HL-60/S4 treated with retinoic acid at 250 ng/mL for 4 days and 3 days (cell line): ENCODE data around the gene RNF167.
"Not testable (repeated sequence)": the region's sequence is repeated elsewhere in the genome, so short reads cannot be mapped to it uniquely, and the experiment has no call there.

Experiments
- in situ Hi-C: fragments of 300-500 bp; cut with MboI; formaldehyde crosslinking; loops from 2 replicates; pipeline ENCODE4 v1.7.0; 2022; ENCODE audit warnings: low sequenced_read_pairs

The RNF167 gene

DNA sequence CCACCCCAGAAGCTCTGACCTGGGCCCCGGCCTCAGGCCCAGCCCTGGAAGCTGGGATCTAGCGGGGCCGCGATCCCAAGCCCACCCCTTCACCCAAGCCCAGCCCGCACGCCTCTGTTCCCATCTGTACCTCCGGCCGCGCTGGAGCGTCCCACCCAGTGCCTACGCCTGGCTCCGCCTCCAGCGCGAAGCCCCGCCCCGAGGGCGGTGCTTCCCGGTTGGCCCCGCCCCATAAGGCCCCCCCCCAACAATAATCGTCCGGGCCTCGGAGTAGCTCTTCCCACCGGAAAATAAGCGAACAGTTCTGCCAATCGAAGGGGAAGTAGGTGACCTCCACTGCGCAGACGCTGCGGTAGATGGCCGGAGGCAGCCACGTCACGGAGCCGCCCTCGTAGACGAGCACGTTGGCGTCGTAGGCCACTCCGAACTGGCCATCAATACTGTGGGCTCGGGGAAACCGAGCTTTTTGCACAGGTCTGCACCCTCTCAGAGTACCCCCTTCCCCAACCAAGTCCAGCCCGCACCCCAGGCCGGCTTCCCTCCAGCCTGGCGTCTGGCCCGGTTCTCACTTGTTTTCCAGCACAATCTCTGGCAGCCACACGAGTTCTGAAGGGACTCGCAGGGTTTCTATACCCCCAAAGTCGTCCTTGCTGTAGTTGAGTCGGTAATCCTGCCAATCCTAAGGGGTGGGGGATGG is 38.3 kb upstream of the RNF167 start:
- in situ Hi-C loops = no loop called here

DNA sequence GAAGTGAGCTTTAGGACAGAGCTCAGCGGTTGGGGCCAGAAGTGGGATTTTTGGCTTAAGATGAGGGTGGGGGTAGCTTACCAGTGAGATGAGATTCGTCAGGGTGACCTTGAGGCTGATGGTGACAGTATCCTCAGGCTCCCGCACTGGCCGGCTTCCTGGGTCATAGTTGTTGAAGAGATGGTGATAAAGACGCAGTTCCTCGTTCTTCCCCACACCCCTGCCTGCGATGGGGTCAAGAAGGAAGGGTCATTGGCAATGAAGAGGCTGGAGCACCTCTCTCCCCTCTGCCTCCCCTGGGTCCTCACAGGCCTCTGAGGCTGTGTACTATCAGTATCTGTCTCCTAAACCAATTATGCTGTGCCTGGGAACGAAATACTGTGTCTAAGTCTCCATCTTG is 37.5 kb upstream of the RNF167 start:
- in situ Hi-C loops = no loop called here

DNA sequence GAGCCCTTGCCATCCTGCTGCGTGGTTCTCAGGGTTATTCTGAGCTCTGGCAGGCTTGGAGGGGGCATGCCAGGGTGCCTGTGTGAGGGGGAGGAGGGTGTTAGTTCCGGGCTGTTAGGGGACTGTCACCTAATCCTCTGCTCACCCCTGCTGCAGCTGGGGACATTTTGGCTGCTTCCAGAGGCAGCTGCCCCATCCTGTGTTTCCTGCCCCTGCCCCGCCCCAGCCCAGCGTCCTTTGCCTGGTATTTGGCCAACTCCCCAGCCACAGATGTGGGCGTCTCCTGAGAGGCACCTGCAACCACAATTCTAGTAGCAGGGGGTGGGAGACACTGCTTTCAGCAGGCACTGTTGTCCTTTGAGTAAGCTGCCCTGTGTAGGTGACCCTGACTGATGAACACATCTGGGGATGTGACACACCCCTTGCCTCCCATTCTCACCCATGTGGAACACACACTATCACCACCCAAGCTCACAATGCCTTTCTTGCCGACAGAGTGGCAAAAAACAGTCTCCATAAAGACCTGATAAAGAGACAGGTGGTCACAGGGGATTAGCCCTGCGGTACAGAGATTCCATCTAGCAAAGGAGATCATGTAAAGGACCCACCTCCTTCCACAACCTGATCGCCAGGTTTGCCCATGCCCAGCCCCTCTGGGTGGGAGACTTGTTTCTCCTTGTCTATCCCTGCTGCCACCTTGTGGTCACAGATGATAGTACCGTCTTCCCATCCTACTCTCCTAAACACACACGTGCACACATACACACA is 36.8 kb upstream of the RNF167 start, which contains the start of gene CHRNE:
CHRNE (minus strand) TSS at position 48 of the 768 bp plus-strand sequence; CDS start at position 13, 35 bp downstream.
- in situ Hi-C loops = no loop called here

DNA sequence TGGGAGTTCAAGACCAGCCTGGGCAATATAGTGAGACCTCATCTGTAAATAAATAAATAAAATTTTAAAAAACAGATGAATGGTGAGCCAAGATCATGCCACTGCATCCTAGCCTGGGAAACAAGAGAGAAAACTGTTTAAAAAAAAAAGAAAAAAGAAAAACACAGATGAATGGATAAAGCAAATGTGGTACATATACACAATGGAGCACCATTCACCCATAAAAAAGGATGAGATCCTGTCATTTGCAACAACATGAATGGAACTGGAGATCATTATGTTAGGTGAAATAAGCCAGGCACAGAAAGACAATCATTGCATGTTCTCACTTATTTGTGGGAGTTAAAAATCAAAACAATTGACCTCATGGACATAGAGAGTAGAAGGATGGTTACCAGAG is 33.4 kb upstream of the RNF167 start:
- in situ Hi-C loops = not testable (repeated sequence)

DNA sequence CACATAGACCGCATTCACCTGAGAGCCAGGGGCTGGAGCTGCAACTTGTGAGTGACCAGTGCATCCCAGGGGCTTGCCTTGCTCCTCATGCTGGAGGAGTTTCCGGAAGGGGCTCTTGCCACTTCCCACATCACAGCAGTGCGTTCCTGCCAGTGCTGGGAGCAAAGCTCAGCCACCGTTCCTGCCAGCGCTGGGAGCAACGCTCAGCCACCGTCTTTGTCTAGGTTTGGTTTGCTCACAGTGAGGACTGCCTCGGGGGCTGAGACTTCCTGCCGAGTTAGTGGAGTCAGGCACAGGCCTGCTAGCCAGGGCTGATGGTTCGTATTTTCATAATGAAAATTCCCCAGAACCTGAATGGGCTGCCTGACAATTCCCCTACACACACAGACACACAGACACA is 31.8 kb upstream of the RNF167 start:
- in situ Hi-C loops = no loop called here

DNA sequence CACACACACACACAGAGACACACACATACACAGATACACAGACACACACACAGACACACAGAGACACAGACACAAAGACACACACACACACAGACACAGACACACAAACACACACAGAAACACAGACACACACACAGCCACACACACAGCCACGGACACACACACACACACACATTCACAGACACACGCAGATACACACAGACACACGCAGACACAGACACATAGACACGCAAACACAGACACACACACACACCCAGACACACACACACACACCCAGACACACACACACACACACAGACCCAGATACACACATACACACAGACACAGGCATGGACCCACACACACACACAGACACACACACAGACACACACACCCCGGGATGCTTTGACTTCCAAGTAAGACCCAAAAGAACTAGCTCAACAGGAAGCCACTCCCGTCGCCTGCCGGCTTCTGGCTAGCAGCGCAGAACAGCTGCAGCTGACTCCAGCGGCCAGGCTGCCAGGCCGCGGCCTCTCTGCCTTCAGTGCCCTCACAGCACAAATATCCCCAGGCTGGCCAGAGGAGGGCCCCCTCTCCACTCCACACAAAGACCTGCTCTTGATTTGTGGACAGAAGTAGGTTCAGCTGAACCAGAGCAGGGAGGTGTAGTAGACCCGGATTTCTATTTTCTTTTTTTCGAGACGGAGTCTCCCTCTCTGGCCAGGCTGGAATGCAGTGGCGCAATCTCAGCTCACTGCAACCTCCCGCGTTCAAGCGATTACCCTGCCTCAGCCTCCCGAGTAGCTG is 31.2 kb upstream of the RNF167 start:
- in situ Hi-C loops = no loop called here

DNA sequence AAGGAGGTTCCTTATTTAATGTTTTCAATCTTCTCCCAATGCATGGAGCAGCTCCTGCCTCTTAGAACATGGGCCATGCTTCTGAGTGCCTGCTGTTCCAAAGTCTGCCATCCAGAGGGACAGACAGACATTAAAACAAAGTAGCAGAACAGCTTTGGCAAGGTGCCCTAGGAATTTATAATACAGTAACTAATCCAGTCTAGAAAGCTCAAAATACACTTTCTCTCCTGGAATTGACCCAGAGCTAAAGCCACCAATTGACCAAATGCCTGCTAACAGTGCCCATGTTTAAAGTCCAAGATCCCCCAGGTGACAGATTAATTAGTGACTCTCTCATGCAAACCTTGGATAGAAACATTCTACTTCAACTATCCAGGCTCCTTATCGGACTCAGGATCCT is 26.1 kb upstream of the RNF167 start:
- in situ Hi-C loops = no loop called here

DNA sequence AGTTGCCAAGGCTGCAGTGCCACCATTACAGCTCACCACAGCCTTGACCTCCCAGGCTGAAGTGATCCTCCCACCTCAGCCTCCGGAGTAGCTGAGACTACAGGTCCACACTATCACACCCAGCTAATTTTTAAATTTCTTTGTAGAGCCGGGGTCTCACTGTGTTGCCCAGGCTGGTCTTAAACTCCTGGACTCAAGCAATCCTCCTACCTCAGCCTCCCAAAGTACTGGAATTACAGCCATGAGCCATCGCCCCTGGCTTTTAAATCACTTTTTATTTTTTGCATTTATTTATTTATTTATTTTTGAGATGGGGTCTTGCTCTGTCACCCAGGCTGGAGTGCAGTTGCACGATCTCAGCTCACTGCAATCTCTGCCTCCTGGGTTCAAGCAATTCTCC is 25.5 kb upstream of the RNF167 start:
- in situ Hi-C loops = not testable (repeated sequence)

DNA sequence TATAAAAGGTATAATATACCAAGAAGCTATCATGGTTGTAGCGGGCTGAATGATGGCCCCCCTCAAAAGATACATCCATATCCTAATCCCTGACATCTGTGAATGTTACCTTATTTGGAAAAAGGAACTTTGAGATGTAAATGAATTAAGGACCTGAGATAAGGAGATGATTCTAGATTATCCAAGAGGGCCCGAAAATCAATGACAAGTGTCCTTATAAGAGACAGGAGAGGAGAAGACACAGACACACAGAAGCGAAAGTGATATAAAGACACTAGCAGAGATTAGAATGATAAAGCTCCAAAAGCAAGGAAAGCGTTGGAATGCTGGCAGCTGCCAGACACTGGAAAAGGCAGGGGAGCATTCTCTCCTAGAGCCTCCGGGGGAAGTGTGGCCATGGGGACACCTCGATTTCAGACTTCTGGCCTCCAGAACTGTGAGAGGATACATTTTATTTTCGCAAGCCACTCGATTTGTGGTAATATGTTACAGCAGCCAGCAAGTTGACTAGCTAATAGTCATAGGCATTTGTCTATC is 20.5 kb upstream of the RNF167 start:
- in situ Hi-C loops = no loop called here

DNA sequence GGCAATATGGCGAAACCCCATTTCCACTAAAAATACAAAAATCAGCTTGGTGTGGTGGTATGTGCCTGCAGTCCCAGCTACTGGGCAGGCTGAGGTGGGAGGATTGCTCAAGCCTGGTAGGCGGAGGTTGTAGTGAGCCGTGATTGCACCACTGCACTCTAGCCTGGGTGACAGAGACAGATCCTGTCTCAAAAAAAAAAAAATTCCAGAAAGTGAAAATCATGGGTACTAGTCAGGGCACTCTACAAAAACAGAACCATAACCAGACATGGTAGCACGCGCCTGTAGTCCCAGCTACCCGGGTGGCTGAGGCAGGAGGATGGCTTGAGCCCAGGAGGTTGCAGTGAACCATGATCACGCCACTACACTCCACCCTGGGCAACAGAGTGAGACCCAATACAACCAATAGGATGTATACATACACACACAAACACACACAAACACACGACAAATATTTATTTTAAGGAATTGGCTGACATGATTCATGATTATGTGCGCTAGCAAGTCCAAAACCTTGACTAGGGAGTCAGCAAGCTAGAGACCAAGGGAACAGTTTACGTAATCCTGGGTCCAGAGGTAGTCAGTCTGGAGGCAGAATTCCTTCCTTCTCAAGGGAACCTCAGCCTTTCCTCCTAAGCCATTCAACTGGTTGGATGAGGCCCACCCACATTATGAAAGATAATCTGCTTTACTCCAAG is 19.6 kb upstream of the RNF167 start:
- in situ Hi-C loops = no loop called here

DNA sequence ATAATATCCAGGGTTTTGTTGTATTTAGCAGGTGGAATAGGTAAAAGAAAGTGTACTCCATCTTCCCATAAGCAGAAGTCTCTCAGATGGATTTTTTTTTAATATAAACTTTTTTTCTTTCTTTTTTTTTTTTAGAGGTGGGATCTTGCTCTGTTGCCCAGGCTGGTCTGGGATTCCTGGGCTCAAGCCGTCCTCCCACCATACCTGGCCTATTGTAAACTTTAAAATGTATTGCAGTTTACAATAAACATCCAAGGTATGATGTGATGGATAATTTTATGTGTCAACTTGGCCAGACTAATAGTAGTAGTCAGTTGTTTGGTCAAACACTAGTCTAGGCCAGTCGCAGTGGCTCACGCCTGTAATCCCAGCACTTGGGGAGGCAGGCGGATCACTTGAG is 18.7 kb upstream of the RNF167 start:
- in situ Hi-C loops = no loop called here

DNA sequence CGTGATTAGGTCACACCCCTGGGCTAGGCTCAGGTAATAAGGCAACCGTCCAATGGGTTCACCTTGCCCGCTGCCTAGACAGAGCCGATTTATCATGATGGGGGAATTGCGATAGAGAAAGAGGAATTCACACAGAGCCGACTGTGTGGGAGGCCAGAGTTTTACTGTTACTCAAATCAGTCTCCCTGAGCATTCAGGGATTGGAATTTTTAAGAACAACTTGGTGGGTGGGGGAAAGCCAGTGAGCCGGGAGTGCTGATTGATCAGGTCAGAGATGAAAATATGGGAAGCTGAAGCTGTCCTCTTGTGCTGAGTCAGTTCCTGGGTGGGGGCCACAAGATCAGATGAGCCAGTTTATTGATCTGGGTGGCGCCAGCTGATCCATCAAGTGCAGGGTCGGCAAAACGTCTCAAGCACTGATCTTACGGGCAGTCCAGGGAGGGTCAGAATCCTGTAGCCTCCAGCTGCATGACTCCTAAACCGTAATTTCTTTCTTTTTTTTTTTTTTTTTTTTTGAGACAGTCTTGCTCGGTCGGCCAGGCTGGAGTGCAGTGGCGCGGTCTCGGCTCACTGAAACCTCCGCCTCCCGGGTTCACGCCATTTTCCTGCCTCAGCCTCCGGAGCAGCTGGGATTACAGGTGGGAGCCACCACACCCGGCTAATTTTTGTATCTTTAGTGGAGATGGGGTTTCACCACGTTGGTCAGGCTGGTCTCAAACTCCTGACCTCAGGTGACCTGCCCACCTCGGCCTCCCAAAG is 13.3 kb upstream of the RNF167 start:
- in situ Hi-C loops = not testable (repeated sequence)

DNA sequence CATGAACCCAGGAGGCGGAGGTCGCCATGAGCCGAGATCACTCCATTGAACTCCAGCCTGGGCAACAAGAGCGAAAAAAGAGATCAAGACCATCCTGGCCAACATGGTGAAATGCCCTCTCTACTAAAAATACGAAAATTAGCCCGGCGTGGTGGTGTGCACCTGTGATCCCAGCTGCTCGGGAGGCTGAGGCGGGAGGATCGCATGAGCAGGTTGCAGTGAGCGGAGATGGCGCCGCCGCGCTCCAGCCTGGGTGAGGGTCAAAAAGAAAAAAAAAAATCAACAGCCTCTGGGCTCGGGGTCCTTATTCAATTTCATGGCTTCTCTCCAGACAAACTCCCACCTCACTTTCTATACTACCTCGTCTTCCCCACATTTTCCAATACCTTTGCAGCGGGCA is 11.2 kb upstream of the RNF167 start:
- in situ Hi-C loops = no loop called here

DNA sequence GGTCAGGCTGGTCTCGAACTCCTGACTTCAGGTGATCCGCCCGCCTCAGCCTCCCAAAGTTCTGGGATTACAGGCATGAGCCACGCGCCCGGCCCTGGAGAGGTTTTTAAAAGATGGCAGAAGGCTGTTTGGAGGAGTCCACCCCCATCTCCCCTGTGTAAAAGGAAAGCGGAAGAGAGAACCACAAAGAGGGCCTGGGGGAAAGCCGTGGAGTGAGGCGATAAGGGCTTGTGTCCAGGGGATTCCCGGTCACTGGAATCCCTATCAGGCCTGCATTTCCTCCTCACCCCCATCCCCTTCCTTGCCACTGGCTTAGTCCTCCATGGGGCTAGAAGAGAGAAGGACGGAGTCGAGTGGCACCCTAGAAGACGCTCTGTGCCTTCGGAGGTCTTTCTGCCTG is 8.1 kb upstream of the RNF167 start, which contains the start of gene GP1BA:
GP1BA (plus strand) TSS at position 315 of the 400 bp plus-strand sequence. CDS start 328 bp downstream, outside the sequence.
- in situ Hi-C loops = no loop called here

DNA sequence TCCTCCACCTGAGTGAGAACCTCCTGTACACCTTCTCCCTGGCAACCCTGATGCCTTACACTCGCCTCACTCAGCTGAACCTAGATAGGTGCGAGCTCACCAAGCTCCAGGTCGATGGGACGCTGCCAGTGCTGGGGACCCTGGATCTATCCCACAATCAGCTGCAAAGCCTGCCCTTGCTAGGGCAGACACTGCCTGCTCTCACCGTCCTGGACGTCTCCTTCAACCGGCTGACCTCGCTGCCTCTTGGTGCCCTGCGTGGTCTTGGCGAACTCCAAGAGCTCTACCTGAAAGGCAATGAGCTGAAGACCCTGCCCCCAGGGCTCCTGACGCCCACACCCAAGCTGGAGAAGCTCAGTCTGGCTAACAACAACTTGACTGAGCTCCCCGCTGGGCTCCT is 7.3 kb upstream of the RNF167 start:
- in situ Hi-C loops = no loop called here

DNA sequence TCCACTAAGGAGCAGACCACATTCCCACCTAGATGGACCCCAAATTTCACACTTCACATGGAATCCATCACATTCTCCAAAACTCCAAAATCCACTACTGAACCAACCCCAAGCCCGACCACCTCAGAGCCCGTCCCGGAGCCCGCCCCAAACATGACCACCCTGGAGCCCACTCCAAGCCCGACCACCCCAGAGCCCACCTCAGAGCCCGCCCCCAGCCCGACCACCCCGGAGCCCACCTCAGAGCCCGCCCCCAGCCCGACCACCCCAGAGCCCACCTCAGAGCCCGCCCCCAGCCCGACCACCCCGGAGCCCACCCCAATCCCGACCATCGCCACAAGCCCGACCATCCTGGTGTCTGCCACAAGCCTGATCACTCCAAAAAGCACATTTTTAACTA is 6.4 kb upstream of the RNF167 start:
- in situ Hi-C loops = no loop called here

DNA sequence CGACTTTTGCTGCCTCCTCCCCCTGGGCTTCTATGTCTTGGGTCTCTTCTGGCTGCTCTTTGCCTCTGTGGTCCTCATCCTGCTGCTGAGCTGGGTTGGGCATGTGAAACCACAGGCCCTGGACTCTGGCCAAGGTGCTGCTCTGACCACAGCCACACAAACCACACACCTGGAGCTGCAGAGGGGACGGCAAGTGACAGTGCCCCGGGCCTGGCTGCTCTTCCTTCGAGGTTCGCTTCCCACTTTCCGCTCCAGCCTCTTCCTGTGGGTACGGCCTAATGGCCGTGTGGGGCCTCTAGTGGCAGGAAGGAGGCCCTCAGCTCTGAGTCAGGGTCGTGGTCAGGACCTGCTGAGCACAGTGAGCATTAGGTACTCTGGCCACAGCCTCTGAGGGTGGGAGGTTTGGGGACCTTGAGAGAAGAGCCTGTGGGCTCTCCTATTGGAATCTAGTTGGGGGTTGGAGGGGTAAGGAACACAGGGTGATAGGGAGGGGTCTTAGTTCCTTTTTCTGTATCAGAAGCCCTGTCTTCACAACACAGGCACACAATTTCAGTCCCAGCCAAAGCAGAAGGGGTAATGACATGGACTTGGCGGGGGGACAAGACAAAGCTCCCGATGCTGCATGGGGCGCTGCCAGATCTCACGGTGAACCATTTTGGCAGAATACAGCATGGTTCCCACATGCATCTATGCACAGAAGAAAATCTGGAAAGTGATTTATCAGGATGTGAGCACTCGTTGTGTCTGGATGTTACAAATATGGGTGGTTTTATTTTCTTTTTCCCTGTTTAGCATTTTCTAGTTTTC is 5.7 kb upstream of the RNF167 start:
- in situ Hi-C loops = no loop called here

DNA sequence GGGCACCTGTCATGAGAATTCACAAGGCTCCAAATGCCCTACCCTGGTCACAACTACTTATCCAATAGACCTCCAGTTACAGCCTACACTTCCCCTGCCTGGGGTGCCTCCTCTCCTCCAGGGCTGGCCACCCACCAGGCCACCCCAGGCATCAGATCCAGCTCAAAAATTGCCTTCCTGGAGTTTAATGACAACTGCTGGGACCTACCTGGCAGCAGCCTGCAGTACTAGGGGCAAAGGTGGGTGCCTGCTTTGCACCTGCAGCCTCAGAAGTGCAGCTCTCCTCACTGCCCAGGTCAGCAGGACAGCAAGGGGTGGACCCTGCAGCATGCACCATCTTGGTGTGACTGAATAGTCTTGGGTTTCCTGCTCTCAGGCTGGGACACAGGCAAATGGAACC is 4.4 kb upstream of the RNF167 start:
- in situ Hi-C loops = no loop called here

DNA sequence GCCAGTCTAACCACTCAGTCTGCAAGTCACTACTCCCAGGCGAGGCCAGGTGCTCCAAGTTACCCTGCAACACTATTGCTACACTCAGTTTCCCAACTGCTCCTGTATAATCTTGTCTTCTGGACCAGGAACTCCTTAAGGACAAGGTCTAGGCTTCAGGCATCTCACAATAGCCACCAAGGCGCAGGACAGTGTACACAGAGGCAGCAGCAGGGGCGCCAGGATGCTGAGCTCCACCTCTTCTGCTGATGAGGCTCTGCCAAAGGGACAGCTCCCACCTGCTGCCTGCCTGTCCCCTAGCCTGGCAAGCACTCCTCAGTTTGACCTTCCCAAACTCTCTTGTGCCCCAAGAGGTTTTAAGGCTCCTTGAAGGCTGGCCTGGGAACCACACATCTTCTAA is 3.6 kb upstream of the RNF167 start:
- in situ Hi-C loops = no loop called here
